ENCODE data around the gene ASCC2.

Gene ASCC2

GRCh38 chr22:29782061-29782845, 55.8 kb downstream of the ASCC2 start:
- no peak for DNase-seq (ENCODE audit: low spot score)
- no peak for TF ChIP-seq CTCF (IDR thresholded peaks at IDR 0.05; ENCODE audit: extremely low read depth, missing control alignments)

- no peak for TF ChIP-seq CTCF (IDR thresholded peaks at IDR 0.05; ENCODE audit: extremely low read depth, missing control alignments)
- no peak for DNase-seq (ENCODE audit: low spot score)
Observed at GRCh38 chr22:29780748-29781676, 57.1 kb downstream of the ASCC2 start.

- no peak for DNase-seq (ENCODE audit: low spot score)
- TF ChIP-seq CTCF (IDR thresholded peaks at IDR 0.05; ENCODE audit: extremely low read depth, missing control alignments): no peak
Observed at GRCh38 chr22:29780220-29780619, 57.9 kb downstream of the ASCC2 start.

GRCh38 chr22:29773233-29773632, 64.8 kb downstream of the ASCC2 start:
- no peak for TF ChIP-seq CTCF (IDR thresholded peaks at IDR 0.05; ENCODE audit: extremely low read depth, missing control alignments)
- DNase-seq (ENCODE audit: low spot score): no peak

- no peak for DNase-seq (ENCODE audit: low spot score)
- no peak for TF ChIP-seq CTCF (IDR thresholded peaks at IDR 0.05; ENCODE audit: extremely low read depth, missing control alignments)
Observed at GRCh38 chr22:29772170-29772641, 65.9 kb downstream of the ASCC2 start.

GRCh38 chr22:29769723-29770321, 68.3 kb downstream of the ASCC2 start:
- TF ChIP-seq CTCF (IDR thresholded peaks at IDR 0.05; ENCODE audit: extremely low read depth, missing control alignments): no peak
- no peak for DNase-seq (ENCODE audit: low spot score)
